ENCODE measurements around the gene TTC34.

TTC34 gene

GRCh38 chr1:2812136-2812535 is 10.6 kb upstream of the TTC34 start:
- peaks cover 3% of the 10 kb centered on the region for H3K9me3 ChIP-seq (ENCODE audit: control insufficient read depth, low read length)
- no peaks in the 10 kb centered on the region for H3K27me3 ChIP-seq (ENCODE audit: control insufficient read depth, insufficient read depth, low read length, poor library complexity, severe bottlenecking)
- WGBS, 2 experiments = 76 to 86% methylated on average over 7 of the region's 7 CpGs
- no peak overlapping the region for H3K4me3 ChIP-seq (ENCODE audit: insufficient read depth, low read depth, low read length)
- no peak overlapping the region for H3K27ac ChIP-seq (ENCODE audit: insufficient read depth, low read depth, low read length, poor library complexity, severe bottlenecking)
- no peaks in the 10 kb centered on the region for H3K4me1 ChIP-seq (ENCODE audit: control insufficient read depth, insufficient read depth, low read length)
- no peaks in the 10 kb centered on the region for H3K36me3 ChIP-seq (ENCODE audit: control insufficient read depth, insufficient read depth, low read length)

- Histone ChIP-seq H3K4me3 (ENCODE audit: insufficient read depth, low read depth, low read length) (no peak overlapping the region), H3K9me3 (ENCODE audit: control insufficient read depth, low read length) (peaks cover 3% of the 10 kb centered on the region), H3K27ac (ENCODE audit: insufficient read depth, low read depth, low read length, poor library complexity, severe bottlenecking) (no peak overlapping the region), H3K4me1 (ENCODE audit: control insufficient read depth, insufficient read depth, low read length) (no peaks in the 10 kb centered on the region), H3K27me3 (ENCODE audit: control insufficient read depth, insufficient read depth, low read length, poor library complexity, severe bottlenecking) (no peaks in the 10 kb centered on the region), H3K36me3 (ENCODE audit: control insufficient read depth, insufficient read depth, low read length) (no peaks in the 10 kb centered on the region)
- WGBS, 2 experiments = 78 to 80% methylated on average over 8 of the region's 8 CpGs
Measured at GRCh38 chr1:2811533-2811918, 10.0 kb upstream of the TTC34 start.

GRCh38 chr1:2810899-2811532 is 9.5 kb upstream of the TTC34 start:
- H3K4me3 ChIP-seq (ENCODE audit: insufficient read depth, low read depth, low read length) = no peak overlapping the region
- H3K9me3 ChIP-seq (ENCODE audit: control insufficient read depth, low read length) = peaks cover 3% of the 10 kb centered on the region
- no peak overlapping the region for H3K27ac ChIP-seq (ENCODE audit: insufficient read depth, low read depth, low read length, poor library complexity, severe bottlenecking)
- 66 to 68% methylated on average over 9 of the region's 9 CpGs for WGBS, 2 experiments
- no peaks in the 10 kb centered on the region for H3K27me3 ChIP-seq (ENCODE audit: control insufficient read depth, insufficient read depth, low read length, poor library complexity, severe bottlenecking)
- H3K4me1 ChIP-seq (ENCODE audit: control insufficient read depth, insufficient read depth, low read length) = no peaks in the 10 kb centered on the region
- no peaks in the 10 kb centered on the region for H3K36me3 ChIP-seq (ENCODE audit: control insufficient read depth, insufficient read depth, low read length)

- Histone ChIP-seq H3K4me3 (ENCODE audit: insufficient read depth, low read depth, low read length) (no peak overlapping the region), H3K4me1 (ENCODE audit: control insufficient read depth, insufficient read depth, low read length) (no peaks in the 10 kb centered on the region), H3K36me3 (ENCODE audit: control insufficient read depth, insufficient read depth, low read length) (no peaks in the 10 kb centered on the region), H3K27me3 (ENCODE audit: control insufficient read depth, insufficient read depth, low read length, poor library complexity, severe bottlenecking) (no peaks in the 10 kb centered on the region), H3K9me3 (ENCODE audit: control insufficient read depth, low read length) (peaks cover under 1% of the 10 kb centered on the region), H3K27ac (ENCODE audit: insufficient read depth, low read depth, low read length, poor library complexity, severe bottlenecking) (no peak overlapping the region)
- WGBS, 2 experiments = 89 to 90% methylated on average over 15 of the region's 15 CpGs
Measured at GRCh38 chr1:2810281-2810680, 8.8 kb upstream of the TTC34 start.

GRCh38 chr1:2809656-2810055 is 8.2 kb upstream of the TTC34 start:
- no peaks in the 10 kb centered on the region for H3K36me3 ChIP-seq (ENCODE audit: control insufficient read depth, insufficient read depth, low read length)
- H3K9me3 ChIP-seq (ENCODE audit: control insufficient read depth, low read length) = no peaks in the 10 kb centered on the region
- 90% methylated on average over 17 of the region's 17 CpGs for WGBS, 2 experiments
- H3K4me3 ChIP-seq (ENCODE audit: insufficient read depth, low read depth, low read length) = no peak overlapping the region
- H3K27ac ChIP-seq (ENCODE audit: insufficient read depth, low read depth, low read length, poor library complexity, severe bottlenecking) = no peak overlapping the region
- H3K4me1 ChIP-seq (ENCODE audit: control insufficient read depth, insufficient read depth, low read length) = no peaks in the 10 kb centered on the region
- H3K27me3 ChIP-seq (ENCODE audit: control insufficient read depth, insufficient read depth, low read length, poor library complexity, severe bottlenecking) = no peaks in the 10 kb centered on the region

GRCh38 chr1:2808831-2809605 is 7.5 kb upstream of the TTC34 start:
- no peak overlapping the region for H3K27ac ChIP-seq (ENCODE audit: insufficient read depth, low read depth, low read length, poor library complexity, severe bottlenecking)
- 89 to 92% methylated on average over 34 of the region's 34 CpGs for WGBS, 2 experiments
- H3K4me1 ChIP-seq (ENCODE audit: control insufficient read depth, insufficient read depth, low read length) = no peaks in the 10 kb centered on the region
- H3K4me3 ChIP-seq (ENCODE audit: insufficient read depth, low read depth, low read length) = no peak overlapping the region
- no peaks in the 10 kb centered on the region for H3K36me3 ChIP-seq (ENCODE audit: control insufficient read depth, insufficient read depth, low read length)
- no peaks in the 10 kb centered on the region for H3K27me3 ChIP-seq (ENCODE audit: control insufficient read depth, insufficient read depth, low read length, poor library complexity, severe bottlenecking)
- no peaks in the 10 kb centered on the region for H3K9me3 ChIP-seq (ENCODE audit: control insufficient read depth, low read length)

- no peaks in the 10 kb centered on the region for H3K9me3 ChIP-seq (ENCODE audit: control insufficient read depth, low read length)
- H3K27ac ChIP-seq (ENCODE audit: insufficient read depth, low read depth, low read length, poor library complexity, severe bottlenecking) = no peak overlapping the region
- 89 to 92% methylated on average over 10 of the region's 10 CpGs for WGBS, 2 experiments
- H3K36me3 ChIP-seq (ENCODE audit: control insufficient read depth, insufficient read depth, low read length) = no peaks in the 10 kb centered on the region
- no peaks in the 10 kb centered on the region for H3K4me1 ChIP-seq (ENCODE audit: control insufficient read depth, insufficient read depth, low read length)
- no peaks in the 10 kb centered on the region for H3K27me3 ChIP-seq (ENCODE audit: control insufficient read depth, insufficient read depth, low read length, poor library complexity, severe bottlenecking)
- no peak overlapping the region for H3K4me3 ChIP-seq (ENCODE audit: insufficient read depth, low read depth, low read length)
Measured at GRCh38 chr1:2808386-2808705, 6.9 kb upstream of the TTC34 start.

- H3K27ac ChIP-seq (ENCODE audit: insufficient read depth, low read depth, low read length, poor library complexity, severe bottlenecking) = no peak overlapping the region
- no peak overlapping the region for H3K4me3 ChIP-seq (ENCODE audit: insufficient read depth, low read depth, low read length)
- H3K4me1 ChIP-seq (ENCODE audit: control insufficient read depth, insufficient read depth, low read length) = no peaks in the 10 kb centered on the region
- WGBS, 2 experiments = 88 to 89% methylated on average over 30 of the region's 30 CpGs
- H3K27me3 ChIP-seq (ENCODE audit: control insufficient read depth, insufficient read depth, low read length, poor library complexity, severe bottlenecking) = no peaks in the 10 kb centered on the region
- peaks cover 2% of the 10 kb centered on the region for H3K9me3 ChIP-seq (ENCODE audit: control insufficient read depth, low read length)
- H3K36me3 ChIP-seq (ENCODE audit: control insufficient read depth, insufficient read depth, low read length) = no peaks in the 10 kb centered on the region
Measured at GRCh38 chr1:2807678-2808385, 6.3 kb upstream of the TTC34 start.

- H3K27ac ChIP-seq (ENCODE audit: insufficient read depth, low read depth, low read length, poor library complexity, severe bottlenecking) = no peak overlapping the region
- WGBS, 2 experiments = 89 to 91% methylated on average over 8 of the region's 8 CpGs
- no peaks in the 10 kb centered on the region for H3K27me3 ChIP-seq (ENCODE audit: control insufficient read depth, insufficient read depth, low read length, poor library complexity, severe bottlenecking)
- H3K4me1 ChIP-seq (ENCODE audit: control insufficient read depth, insufficient read depth, low read length) = no peaks in the 10 kb centered on the region
- H3K9me3 ChIP-seq (ENCODE audit: control insufficient read depth, low read length) = peaks cover 2% of the 10 kb centered on the region
- no peaks in the 10 kb centered on the region for H3K36me3 ChIP-seq (ENCODE audit: control insufficient read depth, insufficient read depth, low read length)
- H3K4me3 ChIP-seq (ENCODE audit: insufficient read depth, low read depth, low read length) = no peak overlapping the region
Measured at GRCh38 chr1:2807036-2807435, 5.5 kb upstream of the TTC34 start.

- Histone ChIP-seq H3K27me3 (ENCODE audit: control insufficient read depth, insufficient read depth, low read length, poor library complexity, severe bottlenecking) (no peaks in the 10 kb centered on the region), H3K36me3 (ENCODE audit: control insufficient read depth, insufficient read depth, low read length) (no peaks in the 10 kb centered on the region), H3K4me3 (ENCODE audit: insufficient read depth, low read depth, low read length) (no peak overlapping the region), H3K27ac (ENCODE audit: insufficient read depth, low read depth, low read length, poor library complexity, severe bottlenecking) (no peak overlapping the region), H3K9me3 (ENCODE audit: control insufficient read depth, low read length) (peaks cover 2% of the 10 kb centered on the region), H3K4me1 (ENCODE audit: control insufficient read depth, insufficient read depth, low read length) (no peaks in the 10 kb centered on the region)
- WGBS, 2 experiments = 80 to 82% methylated on average over 15 of the region's 15 CpGs
Measured at GRCh38 chr1:2806591-2806990, 5.1 kb upstream of the TTC34 start.
